ENCODE measurements around the gene SOWAHD. TPM values are rescaled to one million over a fixed set of nuclear protein-coding genes. Genes with fewer than 3 reads are reported as not detected.

SOWAHD gene, protein sequence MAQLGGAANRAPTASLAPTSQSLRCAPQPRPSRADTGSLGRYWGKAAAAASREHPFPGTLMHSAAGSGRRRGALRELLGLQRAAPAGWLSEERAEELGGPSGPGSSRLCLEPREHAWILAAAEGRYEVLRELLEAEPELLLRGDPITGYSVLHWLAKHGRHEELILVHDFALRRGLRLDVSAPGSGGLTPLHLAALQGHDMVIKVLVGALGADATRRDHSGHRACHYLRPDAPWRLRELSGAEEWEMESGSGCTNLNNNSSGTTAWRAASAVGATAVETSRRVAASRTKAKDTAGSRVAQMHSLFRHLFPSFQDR
- 0.89 TPM for polyA plus RNA-seq (2012; ENCODE audit: missing spikeins)

- TF ChIP-seq POLR2A (IDR thresholded peaks at IDR 0.05; ENCODE audit: low read depth, low read length) = no peak
- no peak for TF ChIP-seq TAF1 (IDR thresholded peaks at IDR 0.05; ENCODE audit: borderline replicate concordance, low read depth, low read length)
- TF ChIP-seq POLR2AphosphoS5 (IDR thresholded peaks at IDR 0.05; ENCODE audit: low read depth, low read length) = no peak
- DNase-seq (ENCODE audit: insufficient read length) = no peak
- FAIRE-seq = peak; percentile 9
These were observed at the start of gene SOWAHD for GRCh38 chrX:119757979-119758730. Gene SOWAHD, plus strand, starts transcription at chrX:119758588. Its CDS starts 80 bp downstream, at chrX:119758668.

GRCh38 chrX:119708936-119709335, 49.5 kb upstream of the SOWAHD start:
- FAIRE-seq = peak; percentile 14

DNA sequence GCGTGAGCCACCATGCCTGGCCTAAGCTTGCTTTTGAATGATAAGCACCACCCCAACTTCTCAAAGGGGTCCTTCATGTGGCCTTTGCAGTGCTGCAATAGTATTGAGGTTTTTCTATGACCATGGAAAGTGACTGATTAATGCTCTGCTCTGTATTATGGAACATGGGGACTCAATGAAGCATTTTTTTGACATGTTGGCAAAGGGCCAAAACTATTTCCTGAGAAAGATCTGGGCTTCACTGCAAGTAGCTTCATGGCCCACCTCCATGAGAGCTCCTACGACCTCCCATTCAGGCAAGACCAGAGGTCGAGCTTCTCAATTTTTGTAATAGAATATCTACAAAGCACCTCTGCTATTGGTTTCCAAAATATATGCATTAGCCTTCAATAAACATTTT, 48.8 kb upstream of the SOWAHD start:
- FAIRE-seq = no peak
- TF ChIP-seq POLR2AphosphoS5 (IDR thresholded peaks at IDR 0.05; ENCODE audit: low read depth, low read length) = no peak
- DNase-seq (ENCODE audit: insufficient read length) = no peak

More at GRCh38 chrX:119708936-119709335, 49.5 kb upstream of the SOWAHD start:
- DNase-seq (ENCODE audit: insufficient read length) = no peak
- no peak for TF ChIP-seq POLR2AphosphoS5 (IDR thresholded peaks at IDR 0.05; ENCODE audit: low read depth, low read length)
- no peak for TF ChIP-seq POLR2A (IDR thresholded peaks at IDR 0.05; ENCODE audit: low read depth, low read length)
- TF ChIP-seq TAF1 (IDR thresholded peaks at IDR 0.05; ENCODE audit: borderline replicate concordance, low read depth, low read length) = no peak

DNA sequence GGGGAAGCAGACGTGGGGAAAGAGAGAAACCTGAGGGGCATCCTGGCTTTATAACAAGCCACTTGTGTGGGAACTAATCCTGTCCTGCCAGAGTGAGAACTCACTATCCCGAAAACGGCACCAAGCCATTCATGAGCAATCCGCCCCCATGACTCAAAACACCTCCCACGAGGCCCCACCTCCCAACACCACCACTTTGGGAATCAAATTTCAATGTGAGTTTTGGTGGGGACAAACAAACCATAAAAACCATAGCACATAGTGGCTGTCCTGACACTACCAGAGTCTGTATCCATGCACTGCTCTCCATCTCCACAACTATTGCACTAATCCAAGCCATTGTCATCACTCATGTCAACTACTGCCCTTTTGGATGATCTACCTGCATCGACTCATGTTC, 36.9 kb upstream of the SOWAHD start:
- no peak for DNase-seq (ENCODE audit: insufficient read length)
- TF ChIP-seq POLR2A (IDR thresholded peaks at IDR 0.05; ENCODE audit: low read depth, low read length) (no peak), POLR2AphosphoS5 (IDR thresholded peaks at IDR 0.05; ENCODE audit: low read depth, low read length) (no peak), TAF1 (IDR thresholded peaks at IDR 0.05; ENCODE audit: borderline replicate concordance, low read depth, low read length) (no peak)
- no peak for FAIRE-seq

- TF ChIP-seq POLR2AphosphoS5 (IDR thresholded peaks at IDR 0.05; ENCODE audit: low read depth, low read length) (no peak), TAF1 (IDR thresholded peaks at IDR 0.05; ENCODE audit: borderline replicate concordance, low read depth, low read length) (no peak), POLR2A (IDR thresholded peaks at IDR 0.05; ENCODE audit: low read depth, low read length) (no peak)
- DNase-seq (ENCODE audit: insufficient read length) (no peak), FAIRE-seq (no peak)
These were observed 36.5 kb upstream of the SOWAHD start for GRCh38 chrX:119721926-119722325.

GRCh38 chrX:119726900-119727555, 31.4 kb upstream of the SOWAHD start:
- TF ChIP-seq POLR2A (IDR thresholded peaks at IDR 0.05; ENCODE audit: low read depth, low read length) (no peak), TAF1 (IDR thresholded peaks at IDR 0.05; ENCODE audit: borderline replicate concordance, low read depth, low read length) (no peak), POLR2AphosphoS5 (IDR thresholded peaks at IDR 0.05; ENCODE audit: low read depth, low read length) (no peak)
- DNase-seq (ENCODE audit: insufficient read length) (no peak), FAIRE-seq (peak; percentile 82)

GRCh38 chrX:119728487-119728886, 29.9 kb upstream of the SOWAHD start:
- no peak for TF ChIP-seq POLR2AphosphoS5 (IDR thresholded peaks at IDR 0.05; ENCODE audit: low read depth, low read length)
- no peak for TF ChIP-seq TAF1 (IDR thresholded peaks at IDR 0.05; ENCODE audit: borderline replicate concordance, low read depth, low read length)
- no peak for TF ChIP-seq POLR2A (IDR thresholded peaks at IDR 0.05; ENCODE audit: low read depth, low read length)
- DNase-seq (ENCODE audit: insufficient read length) (no peak), FAIRE-seq (no peak)

- DNase-seq (ENCODE audit: insufficient read length) (no peak), FAIRE-seq (peak; percentile 80)
- TF ChIP-seq POLR2AphosphoS5 (IDR thresholded peaks at IDR 0.05; ENCODE audit: low read depth, low read length) = no peak
- TF ChIP-seq TAF1 (IDR thresholded peaks at IDR 0.05; ENCODE audit: borderline replicate concordance, low read depth, low read length) = no peak
- no peak for TF ChIP-seq POLR2A (IDR thresholded peaks at IDR 0.05; ENCODE audit: low read depth, low read length)
These were observed 28.8 kb upstream of the SOWAHD start for GRCh38 chrX:119729408-119730201.

- DNase-seq (ENCODE audit: insufficient read length) (no peak), FAIRE-seq (no peak)
- TF ChIP-seq TAF1 (IDR thresholded peaks at IDR 0.05; ENCODE audit: borderline replicate concordance, low read depth, low read length) (no peak), POLR2AphosphoS5 (IDR thresholded peaks at IDR 0.05; ENCODE audit: low read depth, low read length) (no peak), POLR2A (IDR thresholded peaks at IDR 0.05; ENCODE audit: low read depth, low read length) (no peak)
These were observed 23.5 kb upstream of the SOWAHD start for GRCh38 chrX:119734897-119735339.

DNA sequence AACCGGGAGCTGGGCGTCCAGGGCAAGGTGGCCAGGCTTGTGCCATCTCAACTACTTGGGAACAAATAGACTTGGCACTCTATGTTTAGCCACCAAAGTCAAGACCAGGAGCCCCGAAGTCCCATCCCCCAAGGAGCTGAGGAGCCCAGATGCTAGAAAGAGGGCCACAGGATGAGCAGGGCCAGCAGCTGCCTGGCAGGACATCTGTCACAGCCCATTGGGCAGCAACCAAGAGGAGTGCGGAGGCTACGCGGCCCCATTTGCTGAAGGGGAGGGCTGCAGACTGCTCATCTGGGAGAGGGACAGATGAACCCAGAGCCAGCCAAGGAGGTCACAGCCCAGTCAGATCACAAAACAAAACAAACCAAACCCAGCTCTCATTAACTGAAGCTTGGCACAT, 22.9 kb upstream of the SOWAHD start:
- DNase-seq (ENCODE audit: insufficient read length) (no peak), FAIRE-seq (no peak)
- TF ChIP-seq TAF1 (IDR thresholded peaks at IDR 0.05; ENCODE audit: borderline replicate concordance, low read depth, low read length) = no peak
- no peak for TF ChIP-seq POLR2A (IDR thresholded peaks at IDR 0.05; ENCODE audit: low read depth, low read length)
- TF ChIP-seq POLR2AphosphoS5 (IDR thresholded peaks at IDR 0.05; ENCODE audit: low read depth, low read length) = no peak
